Lower leg skin (tissue), 4 donors: ENCODE data around the gene PPP4C. TPM values are rescaled to one million over a fixed set of nuclear protein-coding genes. Genes with fewer than 3 reads are reported as not detected.

Experiments used
- DNase-seq, 2 donors: peaks; one replicate each; pipeline ENCODE4 v3.0.0-alpha.2; 2019; ENCODE audit warnings: low spot score in 2 of 2
- H3K4me3 ChIP-seq: fragments of 200-600 bp; sonication (generic); 2 replicates; pipeline ENCODE4 v1.5.1; 2017; ENCODE audit warnings: mild to moderate bottlenecking, low read depth; ENCODE audit not compliant: poor library complexity, severe bottlenecking
- POLR2A ChIP-seq, 2 donors: fragments of 450-650 bp; IDR thresholded peaks; one replicate each; pipeline ENCODE4 v1.6.1; 2016 to 2017; ENCODE audit warnings: antibody characterized with exemption in 2 of 2, mild to moderate bottlenecking in 1 of 2, moderate library complexity in 1 of 2
- WGBS, 2 donors: methylation state at CpG; one replicate each; pipeline ENCODE4 v1.1.5; 2018; 5-methylcytosine and 5-hydroxymethylcytosine counted together
- intact Hi-C: fragments of 100-400 bp; cut with DNase I; formaldehyde crosslinking; loops from one replicate; pipeline ENCODE4 v1.15.0; 2023; ENCODE audit warnings: low total_unique reads
- total RNA-seq, 4 donors: library from RNA; depleted of rRNA; stranded (reverse); fragments of >200 nt; gene quantifications; one replicate each; pipeline ENCODE4 v1.1.0, GENCODE V29; 2016
- TF ChIP-seq, protein P1 (sequence below), 3 donors: fragments of 450-650 bp; IDR thresholded peaks; one replicate each; pipeline ENCODE4 v1.5.1; 2016; ENCODE audit warnings: antibody characterized with exemption in 3 of 3, mild to moderate bottlenecking in 3 of 3, moderate library complexity in 2 of 3

Gene PPP4C
- total RNA-seq, 4 donors from 2014 or later: 53.3 to 75.4 (median 67.4) TPM

DNA sequence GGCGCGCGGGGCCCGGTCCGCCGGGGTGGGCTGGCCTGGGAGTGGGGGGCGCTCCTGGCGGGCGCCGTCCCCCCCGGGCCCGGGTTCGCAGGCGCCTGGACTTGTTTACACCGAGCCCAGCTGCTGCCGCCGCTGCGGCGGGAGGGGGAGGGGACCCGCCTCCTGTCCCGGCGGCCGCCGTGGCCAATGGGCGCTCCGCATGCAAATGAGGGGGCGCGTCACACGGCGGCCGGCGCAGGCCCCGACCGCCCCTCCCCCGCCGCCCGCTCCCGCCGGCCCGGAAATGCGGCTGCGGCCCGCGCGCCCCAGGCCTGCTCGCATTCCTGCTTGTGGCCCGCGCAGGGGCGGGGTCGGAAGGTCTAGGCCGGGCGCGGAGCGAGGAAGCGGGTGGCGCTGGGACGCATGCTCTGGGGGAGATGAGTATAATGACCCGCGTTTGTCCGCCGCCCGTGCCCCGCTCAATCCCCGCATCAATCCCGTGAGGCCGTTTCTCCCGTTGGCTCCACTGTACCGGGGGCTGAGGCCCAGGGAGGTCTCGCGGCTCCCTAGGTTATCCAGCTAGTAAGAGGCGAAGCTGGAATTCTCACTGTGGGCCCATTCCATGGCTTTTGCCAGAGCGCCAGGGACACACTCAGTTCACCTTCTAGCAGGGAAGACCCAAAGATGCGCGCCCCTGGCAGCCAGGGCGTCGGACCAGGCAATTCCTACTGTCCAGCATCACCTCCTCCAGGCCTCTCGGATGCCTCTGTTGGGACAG, 20.5 kb downstream of the PPP4C start, which contains the start of gene YPEL3:
Gene YPEL3, minus strand, starts transcription at position 109 of the 757 bp plus-strand sequence. CDS start 731 bp downstream, outside the sequence.
- intact Hi-C loops: no loop called here
- 11 to 31% methylated on average over 19 to 65 of the region's 77 CpGs for WGBS, 2 donors
- DNase-seq: peak; percentile 89 to 97
- no peak for TF ChIP-seq POLR2A (IDR thresholded peaks at IDR 0.05)
- TF ChIP-seq, protein P1, sequence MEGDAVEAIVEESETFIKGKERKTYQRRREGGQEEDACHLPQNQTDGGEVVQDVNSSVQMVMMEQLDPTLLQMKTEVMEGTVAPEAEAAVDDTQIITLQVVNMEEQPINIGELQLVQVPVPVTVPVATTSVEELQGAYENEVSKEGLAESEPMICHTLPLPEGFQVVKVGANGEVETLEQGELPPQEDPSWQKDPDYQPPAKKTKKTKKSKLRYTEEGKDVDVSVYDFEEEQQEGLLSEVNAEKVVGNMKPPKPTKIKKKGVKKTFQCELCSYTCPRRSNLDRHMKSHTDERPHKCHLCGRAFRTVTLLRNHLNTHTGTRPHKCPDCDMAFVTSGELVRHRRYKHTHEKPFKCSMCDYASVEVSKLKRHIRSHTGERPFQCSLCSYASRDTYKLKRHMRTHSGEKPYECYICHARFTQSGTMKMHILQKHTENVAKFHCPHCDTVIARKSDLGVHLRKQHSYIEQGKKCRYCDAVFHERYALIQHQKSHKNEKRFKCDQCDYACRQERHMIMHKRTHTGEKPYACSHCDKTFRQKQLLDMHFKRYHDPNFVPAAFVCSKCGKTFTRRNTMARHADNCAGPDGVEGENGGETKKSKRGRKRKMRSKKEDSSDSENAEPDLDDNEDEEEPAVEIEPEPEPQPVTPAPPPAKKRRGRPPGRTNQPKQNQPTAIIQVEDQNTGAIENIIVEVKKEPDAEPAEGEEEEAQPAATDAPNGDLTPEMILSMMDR (IDR thresholded peaks at IDR 0.05): no peak
- H3K4me3 ChIP-seq: peak within 1 kb of the TSS; percentile 92

DNA sequence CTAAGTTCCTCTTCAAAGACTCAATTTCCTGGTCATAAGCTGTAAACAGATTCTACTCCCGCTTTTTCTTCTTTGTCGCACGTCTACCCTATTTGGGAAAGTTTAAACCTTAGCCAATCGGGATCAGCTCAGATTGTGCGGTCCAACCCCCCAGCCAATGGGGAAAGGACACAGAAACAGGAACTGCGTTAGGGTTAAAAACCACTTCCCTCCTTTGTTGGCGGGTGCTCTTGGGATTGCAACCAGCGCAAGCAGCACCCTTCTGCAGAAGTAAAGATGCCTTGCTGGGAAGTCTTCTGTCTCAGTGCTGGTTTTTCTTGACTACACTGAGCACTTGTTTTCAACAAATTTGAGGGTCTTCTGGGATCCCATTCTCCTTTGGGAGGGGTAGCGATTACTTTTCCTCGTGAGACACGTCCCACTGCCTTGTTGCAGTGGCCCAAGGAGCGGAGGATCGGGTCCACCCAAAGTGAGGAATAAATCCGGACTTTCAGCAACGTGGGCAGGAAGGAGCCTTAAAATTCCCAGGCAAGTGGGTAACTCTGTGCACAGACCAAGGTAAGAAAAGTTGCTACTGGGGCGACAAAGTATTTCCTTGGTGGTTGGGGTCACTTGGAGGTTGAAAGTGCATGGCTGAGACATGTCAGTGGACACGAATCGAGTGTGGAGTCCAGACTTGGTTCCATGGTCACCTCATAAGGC, 21.2 kb downstream of the PPP4C start:
- no peak overlapping the region for H3K4me3 ChIP-seq
- intact Hi-C loops: no loop called here
- WGBS, 2 donors: 95 to 97% methylated on average over 18 of the region's 18 CpGs
- TF ChIP-seq, protein P1 (IDR thresholded peaks at IDR 0.05): no peak
- DNase-seq: no peak

DNA sequence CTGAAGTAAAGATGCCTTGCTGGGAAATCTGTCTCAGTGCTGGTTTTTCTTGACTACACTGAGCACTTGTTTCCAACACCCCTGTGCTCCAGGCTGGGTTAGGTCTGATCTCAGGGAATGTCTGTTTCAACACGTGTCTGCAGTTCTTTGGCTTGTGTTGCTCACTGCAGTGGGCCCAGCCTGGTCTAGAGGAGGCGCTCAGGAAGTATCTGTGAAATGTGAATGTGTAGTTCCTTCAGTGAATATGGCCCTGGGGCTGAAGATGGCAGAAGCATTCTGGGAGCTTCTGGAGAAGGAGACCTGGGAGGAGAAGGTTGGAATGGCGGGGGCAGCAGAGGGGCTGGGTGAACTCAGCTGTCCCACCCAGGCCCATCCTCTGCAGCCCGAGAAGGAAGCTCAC, 28.3 kb downstream of the PPP4C start:
- H3K4me3 ChIP-seq: no peak overlapping the region
- 79 to 80% methylated on average over 4 of the region's 4 CpGs for WGBS, 2 donors
- DNase-seq: no peak
- TF ChIP-seq, protein P1 (IDR thresholded peaks at IDR 0.05): no peak
- no peak for TF ChIP-seq POLR2A (IDR thresholded peaks at IDR 0.05)
- intact Hi-C loops: no loop called here

DNA sequence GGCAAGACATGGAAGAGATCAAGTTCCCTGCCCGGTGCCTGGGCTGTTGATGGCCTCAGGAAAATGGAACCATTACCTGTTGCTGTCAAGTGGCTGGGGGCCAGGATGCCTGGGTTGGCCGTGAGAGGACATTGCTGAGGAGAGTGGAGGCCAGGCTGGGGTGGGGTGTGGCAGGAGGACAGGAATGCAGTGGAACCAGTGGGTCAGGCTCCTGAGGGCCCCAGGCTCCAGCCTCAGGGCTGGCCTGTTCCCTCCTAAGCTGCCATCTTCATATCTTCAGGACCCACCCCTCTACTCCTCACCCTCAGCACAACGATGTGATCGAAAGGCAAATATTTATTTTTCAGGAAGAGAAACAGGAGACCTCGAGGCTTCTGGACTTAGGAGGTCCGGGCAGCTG, 28.7 kb downstream of the PPP4C start:
- intact Hi-C loops: no loop called here
- WGBS, 2 donors: 75 to 80% methylated on average over 6 of the region's 6 CpGs
- no peak overlapping the region for H3K4me3 ChIP-seq
- no peak for DNase-seq
- TF ChIP-seq, protein P1 (IDR thresholded peaks at IDR 0.05): no peak
- TF ChIP-seq POLR2A (IDR thresholded peaks at IDR 0.05): no peak

DNA sequence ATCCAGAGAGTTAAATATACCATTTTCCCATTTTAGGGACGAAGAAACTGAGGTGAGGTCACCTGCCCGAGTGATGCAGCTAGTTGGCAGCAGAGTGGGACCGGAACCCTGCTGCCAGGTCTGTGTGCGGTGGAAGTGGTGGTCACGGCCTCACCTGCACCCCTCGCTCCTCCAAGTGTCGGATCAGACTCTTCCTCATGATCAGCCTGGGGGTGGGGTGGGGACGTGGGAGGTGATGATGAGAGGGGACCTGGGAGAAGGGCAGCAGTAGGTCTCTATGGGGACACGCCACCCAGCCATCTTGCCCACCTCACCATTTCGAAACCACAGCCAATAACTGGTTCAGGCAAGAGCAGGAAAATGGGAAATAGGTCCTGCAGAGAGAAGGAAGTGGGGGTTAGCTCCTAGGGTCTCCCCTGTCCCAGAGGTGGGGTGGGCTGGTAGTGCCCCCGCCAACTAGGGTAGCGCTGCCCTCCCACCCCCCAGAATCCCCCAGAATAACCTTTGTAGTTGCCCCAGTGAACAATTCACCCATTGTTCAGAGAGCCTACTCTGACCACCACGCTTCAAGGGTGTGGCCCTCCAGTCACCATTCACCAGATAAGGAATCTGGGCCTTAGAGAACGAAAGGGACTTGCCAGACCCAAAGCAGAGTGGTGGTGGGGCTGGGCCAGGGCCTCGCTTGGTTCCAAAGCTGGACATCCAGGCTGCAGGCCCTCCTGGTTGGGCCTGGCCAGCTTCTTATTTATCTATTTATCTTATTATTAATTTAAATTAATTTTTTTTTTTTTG, 32.5 kb downstream of the PPP4C start:
- no peak overlapping the region for H3K4me3 ChIP-seq
- WGBS, 2 donors: 90 to 95% methylated on average over 14 of the region's 15 CpGs
- DNase-seq: no peak
- intact Hi-C loops: no loop called here
- no peak for TF ChIP-seq POLR2A (IDR thresholded peaks at IDR 0.05)
- TF ChIP-seq, protein P1 (IDR thresholded peaks at IDR 0.05): no peak
